ENCODE results near the gene NEFH.
"Not testable (repeated sequence)": the region's sequence is repeated elsewhere in the genome, so short reads cannot be mapped to it uniquely, and the experiment has no call there.

The NEFH gene

DNA sequence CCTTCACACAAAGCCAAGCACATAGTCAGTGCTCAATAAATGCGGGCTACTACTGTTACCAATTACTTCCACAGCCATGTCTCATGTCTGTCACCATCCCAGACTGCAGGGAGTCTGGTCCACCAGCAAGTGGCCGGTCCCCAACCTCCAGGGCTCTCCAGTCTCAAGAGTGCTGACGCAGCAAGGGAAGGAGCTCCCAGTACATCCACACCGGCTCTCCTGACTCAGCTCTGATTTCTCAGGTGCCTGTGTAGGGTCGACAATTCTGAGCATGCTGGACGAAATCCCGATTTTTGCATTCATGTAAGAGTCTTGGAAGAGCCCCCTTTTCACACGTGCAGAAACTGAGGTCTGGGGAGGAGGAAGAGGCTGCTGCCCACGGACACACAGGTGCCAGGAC is 10.3 kb upstream of the NEFH start:
- DNase-seq: no peak

DNA sequence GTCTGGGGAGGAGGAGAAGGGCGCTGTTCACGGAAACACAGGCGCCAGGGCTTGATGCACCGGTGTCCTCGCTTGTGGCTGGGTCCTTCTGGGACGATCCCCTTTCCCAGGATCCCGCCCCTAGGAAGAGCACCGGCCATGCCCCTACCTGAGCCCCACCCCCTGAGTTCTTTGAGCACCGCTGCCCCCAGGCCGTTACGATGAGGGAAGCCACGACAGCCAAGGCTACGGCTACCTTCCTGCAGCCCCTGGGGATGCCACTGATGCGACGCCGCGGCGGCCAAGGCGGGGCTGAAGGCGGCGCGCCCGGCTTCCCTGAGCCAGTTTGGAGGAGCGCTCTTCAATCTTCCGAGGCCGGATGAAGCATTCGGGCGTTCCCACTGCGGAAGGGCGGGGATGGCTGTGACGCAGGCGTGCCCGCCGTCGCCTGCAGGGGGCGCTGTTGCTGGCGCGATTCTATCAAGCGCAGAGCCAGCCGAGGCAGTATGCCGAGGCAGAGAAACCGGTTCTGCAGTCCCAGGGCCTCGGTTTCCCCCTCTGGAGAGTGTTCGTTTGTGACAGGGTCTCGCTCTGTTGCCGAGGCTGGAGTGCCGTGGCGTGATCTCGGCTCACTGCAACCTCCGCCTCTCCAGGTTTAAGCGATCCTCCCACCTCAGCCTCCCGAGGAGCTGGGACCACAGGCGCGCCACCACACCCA is 9.7 kb upstream of the NEFH start:
- peak; percentile 64 for DNase-seq

DNA sequence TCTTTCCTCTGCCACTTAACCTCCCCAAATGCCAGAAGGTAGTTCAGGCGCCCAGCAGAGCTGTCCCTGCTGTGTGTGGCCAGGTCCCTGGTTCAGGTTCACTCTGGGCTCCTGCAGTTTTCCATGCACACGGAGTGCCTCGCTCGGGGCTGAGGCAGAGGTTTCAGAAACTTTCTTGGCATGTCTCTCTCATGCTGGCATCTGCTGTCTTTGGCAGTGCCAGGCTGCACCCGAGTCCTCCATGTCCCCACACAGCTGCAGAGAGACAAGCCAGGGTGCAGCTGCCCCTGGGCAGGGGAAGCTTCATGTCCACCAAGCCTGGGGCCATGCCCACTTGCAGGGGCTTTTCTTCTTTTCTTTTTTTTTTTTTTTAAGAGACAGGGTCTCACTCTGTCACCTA is 7.0 kb upstream of the NEFH start:
- DNase-seq: no peak

DNA sequence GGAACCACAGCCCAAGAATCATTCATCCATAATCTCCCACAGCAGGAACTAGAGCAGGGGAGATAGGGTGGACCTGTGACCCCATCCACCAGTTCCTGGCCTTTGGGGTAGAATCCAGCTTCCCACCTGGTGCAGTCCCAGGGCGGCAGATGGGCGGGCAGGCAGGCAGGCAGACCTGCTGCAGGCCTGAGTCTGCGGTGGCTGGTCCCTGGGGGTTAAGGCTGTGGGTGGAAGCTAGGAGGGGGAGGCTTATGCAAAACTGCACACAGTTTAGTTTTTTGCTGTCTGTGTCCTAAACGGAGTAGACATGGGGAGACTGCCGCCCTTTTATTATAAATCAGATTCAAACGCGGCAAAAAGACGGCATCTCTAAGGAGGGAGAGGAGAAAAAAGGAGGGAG is 4.5 kb upstream of the NEFH start:
- no peak for DNase-seq

DNA sequence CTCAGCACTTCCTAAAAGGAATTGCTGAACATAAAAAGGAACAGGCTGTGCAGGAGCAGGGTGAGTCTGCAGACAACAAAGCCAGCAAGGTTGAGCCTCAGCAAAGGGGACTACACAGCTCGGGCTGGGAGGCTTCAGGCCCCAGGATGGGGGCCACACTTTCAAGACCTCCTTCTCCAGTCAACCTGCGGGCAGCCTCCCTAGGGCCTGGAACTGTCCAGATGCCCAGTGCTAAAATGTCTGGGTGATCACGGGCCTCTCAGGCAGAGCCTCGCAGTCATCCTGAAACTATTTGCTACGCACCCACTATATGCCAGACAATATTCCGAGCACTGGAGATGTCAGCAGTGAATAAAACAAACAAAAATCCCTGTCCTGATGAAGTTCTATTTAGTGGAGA is 3.9 kb upstream of the NEFH start:
- no peak for DNase-seq

DNA sequence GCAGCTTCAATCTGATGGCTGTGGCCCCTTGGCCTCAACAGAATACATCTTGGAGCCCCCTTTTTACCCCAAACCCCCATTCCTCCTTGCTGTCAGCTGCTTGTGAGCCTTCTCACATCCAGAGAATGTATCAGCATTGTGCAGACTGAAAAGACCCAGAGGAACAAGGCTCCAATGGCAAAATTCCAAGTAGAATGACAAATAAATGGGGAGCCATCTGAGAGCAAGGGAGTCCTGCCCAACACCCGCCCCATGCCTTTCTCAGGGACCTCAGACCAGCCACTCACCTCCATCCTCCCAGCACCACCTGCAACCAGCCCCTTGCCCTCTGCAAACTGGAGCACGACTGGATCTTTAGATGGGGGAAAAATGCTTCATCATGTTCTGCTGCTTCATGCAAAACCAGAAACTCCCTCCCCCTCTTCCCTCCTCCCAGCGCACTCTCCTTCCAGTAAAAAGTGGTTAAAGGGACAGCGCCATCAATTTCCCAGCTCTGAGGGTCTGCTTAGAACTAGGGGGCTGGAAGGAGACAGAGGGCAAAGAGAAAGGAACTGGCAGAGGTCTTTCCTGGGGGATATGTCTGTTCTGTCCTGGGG is 2.2 kb upstream of the NEFH start:
- DNase-seq: no peak

DNA sequence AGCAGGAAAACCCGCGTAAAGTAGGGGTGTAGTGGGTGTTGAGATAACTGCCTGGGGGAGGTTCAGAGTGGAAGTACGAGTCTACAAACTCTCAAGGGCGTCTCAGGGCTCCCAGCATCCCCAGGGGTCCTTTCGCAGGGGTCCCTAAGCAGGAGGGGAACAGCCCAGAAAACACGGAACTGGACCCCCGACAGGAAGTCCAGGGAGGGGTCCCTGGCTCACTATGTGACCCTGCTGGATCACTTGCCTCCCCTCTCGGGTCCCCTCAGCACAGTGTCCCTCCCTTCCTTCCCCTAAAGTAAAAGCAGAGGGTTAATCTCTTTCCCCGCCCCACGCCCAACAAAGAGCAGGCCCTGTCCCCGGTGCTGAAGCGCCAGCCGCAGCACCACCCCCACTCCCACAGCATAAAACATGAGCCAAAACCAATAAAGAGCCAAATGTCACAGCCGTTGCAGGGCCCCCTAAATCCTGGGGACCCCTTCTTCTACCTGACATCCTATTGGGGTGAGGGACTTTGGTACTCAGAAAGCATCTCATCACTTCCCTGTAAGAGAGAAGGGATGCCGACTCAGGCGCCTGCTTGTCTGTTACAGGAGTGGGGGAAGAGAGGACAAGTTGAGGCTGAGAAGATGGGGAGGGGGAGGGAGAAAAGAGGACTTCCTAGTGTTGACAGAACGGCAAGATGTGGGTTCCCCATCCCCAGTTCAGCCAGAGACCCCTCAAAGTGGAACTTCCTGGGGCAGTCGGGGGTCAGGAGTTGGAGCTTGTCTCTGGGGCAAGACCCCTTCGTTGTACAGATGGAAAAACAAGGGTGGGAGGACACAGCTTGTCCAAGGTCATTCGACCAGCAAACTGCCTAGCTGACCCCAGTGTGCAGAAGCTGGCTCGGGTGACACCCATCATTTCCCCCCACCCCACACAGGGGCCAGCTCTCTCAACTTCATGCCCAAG is 1.4 kb upstream of the NEFH start:
- no peak for DNase-seq

DNA sequence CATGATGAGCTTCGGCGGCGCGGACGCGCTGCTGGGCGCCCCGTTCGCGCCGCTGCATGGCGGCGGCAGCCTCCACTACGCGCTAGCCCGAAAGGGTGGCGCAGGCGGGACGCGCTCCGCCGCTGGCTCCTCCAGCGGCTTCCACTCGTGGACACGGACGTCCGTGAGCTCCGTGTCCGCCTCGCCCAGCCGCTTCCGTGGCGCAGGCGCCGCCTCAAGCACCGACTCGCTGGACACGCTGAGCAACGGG is 169 bp downstream of the NEFH start:
- DNase-seq: no peak

DNA sequence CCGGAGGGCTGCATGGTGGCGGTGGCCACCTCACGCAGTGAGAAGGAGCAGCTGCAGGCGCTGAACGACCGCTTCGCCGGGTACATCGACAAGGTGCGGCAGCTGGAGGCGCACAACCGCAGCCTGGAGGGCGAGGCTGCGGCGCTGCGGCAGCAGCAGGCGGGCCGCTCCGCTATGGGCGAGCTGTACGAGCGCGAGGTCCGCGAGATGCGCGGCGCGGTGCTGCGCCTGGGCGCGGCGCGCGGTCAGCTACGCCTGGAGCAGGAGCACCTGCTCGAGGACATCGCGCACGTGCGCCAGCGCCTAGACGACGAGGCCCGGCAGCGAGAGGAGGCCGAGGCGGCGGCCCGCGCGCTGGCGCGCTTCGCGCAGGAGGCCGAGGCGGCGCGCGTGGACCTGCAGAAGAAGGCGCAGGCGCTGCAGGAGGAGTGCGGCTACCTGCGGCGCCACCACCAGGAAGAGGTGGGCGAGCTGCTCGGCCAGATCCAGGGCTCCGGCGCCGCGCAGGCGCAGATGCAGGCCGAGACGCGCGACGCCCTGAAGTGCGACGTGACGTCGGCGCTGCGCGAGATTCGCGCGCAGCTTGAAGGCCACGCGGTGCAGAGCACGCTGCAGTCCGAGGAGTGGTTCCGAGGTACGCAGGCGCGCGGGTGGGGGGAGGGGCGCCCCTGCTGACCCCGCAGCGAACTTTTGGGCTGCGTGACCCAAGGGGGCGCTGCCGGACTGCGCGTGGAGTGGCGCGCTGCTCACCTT is 670 bp downstream of the NEFH start:
- peak; percentile 53 for DNase-seq

DNA sequence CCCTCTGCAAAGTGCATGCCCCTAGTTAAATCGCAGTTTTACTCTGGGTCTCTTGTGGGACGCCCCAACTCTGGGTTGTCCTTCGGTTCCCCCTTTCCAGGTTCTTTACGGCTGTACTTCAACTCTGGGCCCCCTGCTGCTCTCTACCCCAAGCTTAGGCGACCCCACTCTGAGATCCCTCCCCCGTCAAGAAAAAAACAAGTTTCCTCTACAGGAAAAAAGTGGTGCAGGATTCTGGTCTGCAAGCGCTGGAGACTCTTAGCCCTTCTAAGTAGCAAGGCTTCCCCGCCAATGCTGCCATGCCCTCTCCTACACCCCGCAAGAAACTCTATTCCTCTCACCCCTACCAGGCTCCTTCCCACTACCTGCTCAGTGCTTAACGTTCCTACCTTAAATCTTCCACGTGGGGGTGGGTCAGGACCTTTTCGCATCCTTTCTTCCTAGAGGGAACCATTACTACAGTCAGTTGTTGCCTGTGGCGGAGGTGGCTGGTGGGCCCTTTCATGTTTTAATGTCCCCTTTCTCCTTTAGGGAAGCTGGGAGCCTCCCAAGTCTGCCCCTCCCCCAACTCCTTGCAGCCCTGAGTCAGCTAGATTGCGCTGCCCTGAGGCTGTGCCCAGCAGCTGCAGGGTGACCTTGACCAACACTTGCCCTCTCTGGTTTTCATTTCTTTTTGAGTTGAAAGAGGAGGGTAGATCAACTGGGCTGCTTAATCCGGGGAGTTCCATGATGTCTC is 1.4 kb downstream of the NEFH start:
- DNase-seq: no peak

DNA sequence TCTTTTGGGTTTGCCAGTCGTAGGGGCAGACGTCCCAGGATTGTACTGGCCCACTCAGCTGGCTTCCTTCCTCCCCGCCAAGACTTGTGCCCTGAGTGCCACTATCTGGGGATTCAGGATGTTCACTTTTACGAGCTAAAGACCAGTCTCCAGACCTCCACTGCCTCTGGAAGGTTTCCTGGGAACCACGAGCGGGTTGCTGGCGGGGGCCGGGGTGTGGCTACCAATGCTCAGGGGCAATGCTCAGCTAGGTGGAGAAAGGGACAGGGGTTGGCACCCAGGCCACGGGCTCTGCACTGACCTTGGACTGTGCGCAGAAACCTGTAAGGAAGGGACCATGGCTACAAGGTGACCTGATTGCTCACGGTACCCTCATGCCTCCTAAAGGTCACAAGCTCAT is 2.2 kb downstream of the NEFH start:
- no peak for DNase-seq

DNA sequence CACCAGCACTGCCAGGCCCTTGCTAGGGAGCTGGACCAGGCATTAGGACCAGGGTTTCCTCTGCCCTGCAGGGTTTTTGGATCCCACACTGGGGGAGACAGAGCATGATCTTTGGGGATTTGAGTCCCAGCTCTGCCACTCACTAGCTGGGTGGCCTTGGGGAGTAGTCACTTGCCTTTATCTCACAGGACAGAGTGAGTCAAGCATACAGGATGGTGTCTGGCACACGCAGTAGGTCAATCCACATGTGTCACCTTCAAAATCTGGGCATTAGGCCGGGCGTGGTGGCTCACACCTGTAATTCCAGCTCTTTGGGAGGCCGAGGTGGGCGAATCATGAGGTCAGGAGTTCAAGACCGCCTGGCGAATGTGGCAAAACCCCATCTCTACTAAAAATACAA is 2.7 kb downstream of the NEFH start:
- no peak for DNase-seq

DNA sequence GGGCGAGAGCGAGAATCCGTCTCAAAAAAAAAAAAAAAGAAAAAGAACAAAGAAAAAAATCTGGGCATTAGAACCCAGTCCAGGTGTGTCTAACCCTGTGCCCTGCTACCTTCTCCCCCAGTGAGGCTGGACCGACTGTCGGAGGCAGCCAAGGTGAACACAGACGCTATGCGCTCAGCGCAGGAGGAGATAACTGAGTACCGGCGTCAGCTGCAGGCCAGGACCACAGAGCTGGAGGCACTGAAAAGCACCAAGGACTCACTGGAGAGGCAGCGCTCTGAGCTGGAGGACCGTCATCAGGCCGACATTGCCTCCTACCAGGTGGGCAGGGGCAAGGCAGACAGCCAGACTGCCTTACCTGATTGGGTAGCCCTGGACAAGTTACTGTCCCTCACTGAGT is 3.2 kb downstream of the NEFH start:
- DNase-seq: no peak

DNA sequence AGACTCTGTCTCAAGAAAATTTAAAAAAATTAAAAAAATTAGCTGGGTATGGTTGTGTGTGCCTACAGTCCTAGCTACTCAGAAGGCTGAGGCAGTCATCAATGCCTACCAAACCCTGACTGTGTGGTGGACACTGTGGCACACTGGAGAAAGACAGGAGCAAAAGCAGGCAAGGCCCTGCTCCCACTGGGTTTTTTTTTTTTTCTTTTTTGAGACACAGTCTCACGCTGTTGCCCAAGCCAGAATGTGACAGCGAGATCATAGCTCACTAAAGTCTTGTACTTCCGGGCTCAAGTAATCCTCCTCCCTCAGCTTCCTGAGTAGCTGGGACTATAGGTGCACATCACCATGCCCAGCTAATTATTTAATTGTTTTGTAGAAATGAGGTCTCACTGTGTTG is 4.6 kb downstream of the NEFH start:
- no peak for DNase-seq

DNA sequence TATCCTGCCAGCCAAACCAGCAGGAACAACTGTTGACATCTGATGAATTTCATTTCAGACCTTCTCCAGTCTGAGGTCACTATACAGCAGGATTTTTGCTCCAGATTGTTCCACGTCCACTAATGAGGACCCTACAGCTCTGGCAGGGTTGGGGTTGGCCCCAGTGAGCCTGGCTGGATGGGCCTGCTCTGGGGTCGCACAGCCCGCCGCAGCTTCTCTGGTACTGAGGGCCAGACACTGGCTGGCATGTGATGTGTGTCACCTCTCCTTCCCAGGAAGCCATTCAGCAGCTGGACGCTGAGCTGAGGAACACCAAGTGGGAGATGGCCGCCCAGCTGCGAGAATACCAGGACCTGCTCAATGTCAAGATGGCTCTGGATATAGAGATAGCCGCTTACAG is 5.4 kb downstream of the NEFH start:
- no peak for DNase-seq

DNA sequence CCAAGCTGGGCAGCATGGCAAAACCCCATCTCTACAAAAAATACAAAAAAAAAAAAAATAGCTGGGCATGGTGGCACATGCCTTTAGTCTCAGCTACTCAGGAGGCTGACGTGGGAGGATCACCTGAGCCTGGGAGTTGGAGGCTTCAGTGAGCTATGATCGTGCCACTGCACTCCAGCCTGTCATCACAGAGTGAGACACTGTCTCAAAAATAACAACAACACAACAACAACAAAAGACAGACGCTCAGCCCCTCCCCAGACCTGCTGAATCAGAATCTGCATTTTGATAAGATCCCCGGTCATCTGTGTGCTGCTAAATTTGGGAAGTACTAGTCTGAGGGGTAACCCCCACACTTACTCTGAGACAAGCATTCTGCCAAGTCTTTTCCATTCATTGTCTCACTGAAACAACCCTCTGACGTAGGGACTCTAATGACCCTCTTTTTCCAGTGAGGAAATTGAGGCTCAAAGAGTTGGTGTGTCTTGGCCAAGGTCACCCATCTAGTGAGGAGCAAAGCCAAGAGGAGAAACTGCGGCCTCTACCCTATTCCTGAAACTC is 7.5 kb downstream of the NEFH start:
- no peak for DNase-seq

DNA sequence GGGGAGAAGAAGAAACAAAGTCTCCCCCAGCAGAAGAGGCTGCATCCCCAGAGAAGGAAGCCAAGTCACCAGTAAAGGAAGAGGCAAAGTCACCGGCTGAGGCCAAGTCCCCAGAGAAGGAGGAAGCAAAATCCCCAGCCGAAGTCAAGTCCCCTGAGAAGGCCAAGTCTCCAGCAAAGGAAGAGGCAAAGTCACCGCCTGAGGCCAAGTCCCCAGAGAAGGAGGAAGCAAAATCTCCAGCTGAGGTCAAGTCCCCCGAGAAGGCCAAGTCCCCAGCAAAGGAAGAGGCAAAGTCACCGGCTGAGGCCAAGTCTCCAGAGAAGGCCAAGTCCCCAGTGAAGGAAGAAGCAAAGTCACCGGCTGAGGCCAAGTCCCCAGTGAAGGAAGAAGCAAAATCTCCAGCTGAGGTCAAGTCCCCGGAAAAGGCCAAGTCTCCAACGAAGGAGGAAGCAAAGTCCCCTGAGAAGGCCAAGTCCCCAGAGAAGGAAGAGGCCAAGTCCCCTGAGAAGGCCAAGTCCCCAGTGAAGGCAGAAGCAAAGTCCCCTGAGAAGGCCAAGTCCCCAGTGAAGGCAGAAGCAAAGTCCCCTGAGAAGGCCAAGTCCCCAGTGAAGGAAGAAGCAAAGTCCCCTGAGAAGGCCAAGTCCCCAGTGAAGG is 9.2 kb downstream of the NEFH start:
- not testable (repeated sequence) for DNase-seq

DNA sequence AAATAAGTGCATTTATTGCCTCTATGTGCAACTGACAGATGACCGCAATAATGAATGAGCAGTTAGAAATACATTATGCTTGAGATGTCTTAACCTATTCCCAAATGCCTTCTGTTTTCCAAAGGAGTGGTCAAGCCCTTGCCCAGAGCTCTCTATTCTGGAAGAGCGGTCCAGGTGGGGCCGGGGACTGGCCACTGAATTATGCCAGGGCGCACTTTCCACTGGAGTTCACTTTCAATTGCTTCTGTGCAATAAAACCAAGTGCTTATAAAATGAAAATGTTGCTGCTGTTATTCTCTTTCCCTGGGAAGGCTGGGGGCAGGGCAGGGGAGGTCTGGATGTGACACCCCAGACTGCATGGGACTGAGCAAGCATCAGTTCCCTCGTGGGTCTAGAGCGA is 11.0 kb downstream of the NEFH start:
- DNase-seq: no peak

DNA sequence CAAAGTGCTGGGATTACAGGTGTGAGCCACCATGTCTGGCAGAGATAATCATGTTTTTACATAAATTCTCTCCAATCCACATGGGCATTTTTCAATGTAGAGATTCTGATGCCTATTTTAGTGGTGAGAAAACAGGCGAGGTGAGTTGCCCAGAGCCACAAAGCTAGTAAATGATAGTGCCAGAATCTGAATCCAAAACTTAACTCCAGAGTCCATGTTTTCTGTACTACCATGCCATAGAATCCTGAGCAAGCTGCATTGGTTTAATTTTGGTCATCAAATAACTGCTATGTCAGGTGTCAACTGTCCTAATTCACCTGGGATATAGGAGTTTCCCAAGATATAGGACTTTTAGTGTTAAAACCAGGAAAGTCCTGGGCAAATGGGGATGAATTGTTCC is 13.6 kb downstream of the NEFH start:
- DNase-seq: no peak

DNA sequence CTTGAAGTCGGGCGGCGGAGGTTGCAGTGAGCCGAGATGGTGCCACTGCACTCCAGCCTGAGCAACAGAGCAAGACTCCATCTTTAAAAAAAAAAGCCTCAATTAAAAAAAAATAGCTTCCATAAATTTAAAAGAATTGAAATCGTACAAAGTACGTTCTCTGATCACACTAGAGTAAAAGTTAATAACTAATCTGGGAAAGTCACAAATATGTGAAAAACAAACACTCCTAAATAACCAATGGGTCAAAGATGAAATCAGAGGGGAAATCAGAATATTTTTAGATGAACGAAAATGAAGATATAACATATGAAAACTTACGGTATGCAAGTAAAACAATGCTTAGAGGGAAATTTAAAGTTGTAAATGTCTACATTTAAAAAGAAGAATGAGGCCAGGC is 19.8 kb downstream of the NEFH start:
- DNase-seq: no peak

DNA sequence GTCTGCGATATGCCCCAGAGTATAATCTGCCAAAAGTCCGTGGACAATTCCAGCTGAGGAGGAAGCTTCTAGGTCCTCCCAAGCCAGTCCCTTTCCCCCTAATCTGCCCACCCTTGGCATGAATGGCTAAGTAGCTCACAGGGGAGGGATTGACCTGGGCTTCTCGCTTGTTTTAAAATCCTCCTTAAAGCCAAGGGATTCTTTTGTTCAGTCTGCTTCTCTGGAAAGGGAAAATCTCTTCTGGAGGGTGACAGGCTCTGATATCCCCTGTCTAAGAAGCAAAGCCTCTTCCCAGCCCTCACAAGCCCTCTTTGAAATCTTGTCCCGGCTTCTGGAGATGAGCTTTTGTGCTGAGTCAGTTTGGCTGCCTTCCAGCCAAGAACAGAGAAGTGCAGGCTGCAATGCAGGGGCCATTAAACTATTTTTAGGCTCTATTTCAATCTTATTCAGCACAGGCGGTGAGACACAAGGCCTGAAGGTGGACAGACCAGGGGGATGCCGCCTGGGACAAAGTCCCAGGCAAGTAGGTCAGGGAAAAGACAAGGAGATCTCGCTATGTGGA is 23.9 kb downstream of the NEFH start:
- no peak for DNase-seq

DNA sequence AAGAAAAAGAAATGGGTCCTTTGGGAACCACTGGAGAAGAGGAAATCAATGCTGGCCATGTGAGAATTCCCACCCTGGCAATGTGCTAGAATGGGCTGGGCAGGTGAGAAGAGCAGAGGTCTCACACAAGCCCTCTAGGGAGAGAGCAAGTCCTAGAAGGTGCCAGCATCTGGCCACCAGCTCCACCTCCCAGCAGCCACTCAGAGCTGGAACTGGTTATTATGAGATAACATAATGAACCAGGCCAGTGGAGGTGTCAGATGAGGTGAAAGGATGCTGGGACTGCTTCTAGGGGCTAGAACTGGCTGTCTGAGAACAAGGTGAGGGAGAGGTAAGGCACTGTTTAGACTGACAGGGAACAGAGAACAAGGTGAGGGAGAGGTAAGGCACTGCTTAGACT is 29.3 kb downstream of the NEFH start:
- DNase-seq: no peak
